Ramos (cell line): ENCODE data around the gene PSME1.
"Not testable (repeated sequence)": the region's sequence is repeated elsewhere in the genome, so short reads cannot be mapped to it uniquely, and the experiment has no call there.

Experiments
- in situ Hi-C: fragments of 300-500 bp; cut with MboI; formaldehyde crosslinking; loops from one replicate; pipeline ENCODE4 v1.14.3; 2022; ENCODE audit warnings: low sequenced_read_pairs; ENCODE audit not compliant: unreplicated experiment

The PSME1 gene

DNA sequence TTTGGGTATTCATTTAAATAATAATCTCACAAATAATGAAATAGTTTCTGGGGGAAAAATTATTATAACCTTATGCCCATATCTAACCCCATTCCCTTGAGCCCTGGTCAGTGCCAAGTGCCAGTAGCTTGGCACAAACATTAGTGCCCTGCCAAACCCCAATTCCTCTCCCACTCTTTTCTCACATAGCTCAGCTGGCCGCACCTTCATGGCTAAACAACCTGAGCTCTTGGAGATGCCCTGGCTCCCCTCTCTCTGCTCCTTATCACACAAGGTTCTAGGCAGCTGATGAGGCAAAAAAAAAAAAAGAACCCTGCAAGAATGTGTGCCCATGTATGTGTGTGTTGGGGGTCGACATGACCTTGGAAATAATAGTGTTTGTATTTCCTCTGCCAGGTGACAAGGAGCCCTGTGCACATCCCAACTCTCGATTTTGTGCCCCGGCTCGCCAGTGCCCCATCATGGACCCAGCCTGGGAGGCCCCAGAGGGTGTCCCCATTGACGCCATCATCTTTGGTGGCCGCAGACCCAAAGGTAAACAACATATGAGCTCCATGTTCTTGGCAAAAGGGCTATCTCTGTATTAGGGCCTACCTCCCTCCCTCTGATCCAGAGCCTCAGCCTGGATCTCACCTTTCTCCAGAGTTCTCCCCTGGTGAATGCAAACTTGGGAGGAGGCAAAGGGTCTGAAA lies 33.5 kb upstream of the PSME1 start:
- in situ Hi-C loops = no loop called here

DNA sequence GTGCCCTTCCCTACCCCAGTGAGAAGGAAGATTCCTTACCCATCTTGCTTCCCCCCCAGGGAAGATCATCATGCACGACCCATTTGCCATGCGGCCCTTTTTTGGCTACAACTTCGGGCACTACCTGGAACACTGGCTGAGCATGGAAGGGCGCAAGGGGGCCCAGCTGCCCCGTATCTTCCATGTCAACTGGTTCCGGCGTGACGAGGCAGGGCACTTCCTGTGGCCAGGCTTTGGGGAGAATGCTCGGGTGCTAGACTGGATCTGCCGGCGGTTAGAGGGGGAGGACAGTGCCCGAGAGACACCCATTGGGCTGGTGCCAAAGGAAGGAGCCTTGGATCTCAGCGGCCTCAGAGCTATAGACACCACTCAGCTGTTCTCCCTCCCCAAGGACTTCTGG lies 32.5 kb upstream of the PSME1 start:
- in situ Hi-C loops = no loop called here

DNA sequence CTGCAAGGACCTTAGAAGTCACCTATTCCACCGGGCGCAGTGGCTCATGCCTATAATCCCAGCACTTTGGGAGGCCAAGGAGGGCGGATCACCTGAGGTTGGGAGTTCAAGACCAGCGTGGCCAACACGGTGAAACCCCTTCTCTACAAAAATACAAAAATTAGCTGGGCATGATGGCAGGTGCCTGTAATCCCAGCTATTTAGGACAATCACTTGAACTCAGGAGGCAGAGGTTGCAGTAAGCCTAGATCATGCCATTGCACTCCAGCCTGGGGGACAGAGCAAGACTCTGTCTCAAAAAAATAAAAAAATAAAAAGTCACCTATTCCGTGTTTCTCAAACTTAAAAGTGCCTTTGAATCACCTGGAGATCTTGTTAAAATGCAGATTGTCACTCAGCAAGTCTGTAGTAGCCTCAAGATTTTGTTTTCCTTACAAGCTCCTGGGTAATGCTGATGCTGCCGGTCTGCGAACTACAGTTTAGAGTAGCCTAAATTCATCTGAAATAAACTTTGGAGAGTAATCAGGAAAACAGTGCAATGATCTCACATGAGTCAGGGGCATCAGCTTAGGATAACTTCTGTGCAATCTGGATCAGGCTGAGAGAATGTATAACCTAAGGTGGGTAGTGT lies 30.3 kb upstream of the PSME1 start:
- in situ Hi-C loops = not testable (repeated sequence)

DNA sequence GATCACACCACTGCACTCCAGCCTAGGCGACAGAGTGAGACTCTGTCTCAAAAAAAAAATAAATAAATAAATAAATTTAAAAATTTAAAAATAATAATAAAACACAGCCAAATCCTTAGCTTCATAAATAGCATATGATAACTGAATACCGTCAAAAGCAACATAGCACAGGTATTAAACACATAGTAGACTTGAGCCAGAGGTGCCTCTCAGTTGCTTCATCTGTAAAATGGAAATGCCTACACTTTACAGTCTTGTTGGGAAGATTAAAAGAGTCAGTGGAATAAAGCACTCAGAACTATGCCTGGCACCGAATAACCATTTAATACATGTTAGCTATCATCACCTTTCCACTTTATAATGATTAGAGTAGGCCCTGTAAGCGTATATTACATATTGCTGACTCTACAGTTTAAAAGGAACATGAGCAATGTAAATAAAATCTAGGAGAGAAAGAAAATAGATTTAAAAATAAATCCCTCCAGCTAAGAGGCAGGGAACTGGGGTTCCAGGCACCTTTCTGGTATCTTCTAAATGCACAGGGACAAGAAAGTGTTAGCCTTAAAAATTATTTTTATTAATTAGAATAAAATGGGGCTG lies 29.2 kb upstream of the PSME1 start:
- in situ Hi-C loops = no loop called here

DNA sequence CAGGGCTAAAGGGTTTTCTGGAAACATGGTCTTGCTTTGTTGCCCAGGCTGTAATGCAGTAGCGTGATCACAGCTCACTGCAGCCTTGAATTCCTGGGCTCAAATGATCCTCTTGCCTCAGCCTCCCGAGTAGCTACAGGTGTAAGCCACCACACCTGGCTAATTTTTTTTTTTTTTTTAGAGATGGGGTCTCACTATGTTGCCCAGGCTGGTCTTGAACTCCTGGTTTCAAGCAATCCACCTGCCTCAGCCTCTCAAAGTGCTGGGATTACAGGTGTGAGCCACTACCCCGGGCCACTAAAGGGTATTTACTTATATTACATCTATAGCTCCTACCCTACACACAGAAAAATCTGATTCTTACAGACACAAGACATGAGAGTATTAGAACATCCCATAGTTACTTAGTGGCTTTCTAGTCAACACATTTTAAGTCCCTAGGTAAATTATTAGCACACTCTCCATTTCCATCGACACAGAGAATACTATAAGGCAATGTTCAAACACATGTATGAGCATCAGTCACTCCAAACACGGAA lies 27.6 kb upstream of the PSME1 start:
- in situ Hi-C loops = no loop called here

DNA sequence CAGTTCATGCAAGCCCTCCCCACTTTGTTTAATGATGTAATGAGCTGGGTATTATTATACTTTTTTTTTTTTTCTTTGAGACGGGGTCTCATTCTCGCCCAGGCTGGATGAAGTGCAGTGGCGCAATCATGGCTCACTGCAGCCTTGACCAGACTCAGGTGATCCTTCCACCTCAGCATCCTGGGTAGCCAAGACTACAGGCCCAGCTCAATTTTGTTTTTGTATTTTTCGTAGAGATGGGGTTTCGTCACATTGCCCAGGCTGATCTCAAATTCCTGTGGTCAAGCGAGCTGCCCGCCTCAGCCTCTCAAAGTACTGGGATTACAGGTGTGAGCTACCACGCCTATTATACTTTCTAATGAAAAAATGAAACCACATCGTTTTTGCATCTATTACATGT lies 25.9 kb upstream of the PSME1 start:
- in situ Hi-C loops = no loop called here

DNA sequence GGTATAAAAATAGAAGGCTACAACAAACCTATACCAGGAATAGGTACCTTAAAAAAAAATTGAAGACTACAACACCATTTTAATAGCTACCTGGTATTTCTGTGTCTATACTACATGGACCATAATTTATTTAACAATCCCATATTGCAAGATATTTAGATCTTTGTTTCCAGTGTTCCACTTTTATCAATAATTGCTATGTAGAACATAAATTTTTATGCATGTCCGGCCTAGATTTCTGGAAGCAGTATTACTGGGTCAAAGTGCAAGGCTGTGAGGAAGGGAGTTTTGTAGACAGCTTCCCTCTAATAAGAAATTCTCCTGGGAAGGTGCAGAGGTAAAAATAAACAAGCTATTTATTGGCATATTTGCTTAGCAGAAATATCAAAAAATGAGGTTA lies 25.5 kb upstream of the PSME1 start:
- in situ Hi-C loops = no loop called here

DNA sequence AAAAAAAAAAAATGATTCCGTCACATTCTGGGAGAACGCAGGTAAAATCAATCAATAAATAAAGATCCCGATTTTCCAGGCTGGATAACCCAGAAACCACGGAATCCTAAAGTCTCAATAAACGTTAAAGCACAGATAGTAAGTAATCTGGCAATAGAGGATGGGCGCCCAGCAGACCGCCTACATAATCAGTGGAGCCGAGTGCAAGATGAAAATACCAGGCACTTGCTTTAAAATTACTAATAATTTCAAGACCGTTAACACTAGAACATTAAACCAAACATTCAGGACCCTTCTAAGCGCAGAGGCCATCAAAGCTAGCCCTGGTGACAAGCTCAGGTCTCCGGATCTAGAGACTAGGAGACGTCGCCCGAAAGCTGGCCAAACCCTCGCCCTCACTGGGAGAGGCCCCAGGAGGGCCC lies 22.6 kb upstream of the PSME1 start:
- in situ Hi-C loops = no loop called here

DNA sequence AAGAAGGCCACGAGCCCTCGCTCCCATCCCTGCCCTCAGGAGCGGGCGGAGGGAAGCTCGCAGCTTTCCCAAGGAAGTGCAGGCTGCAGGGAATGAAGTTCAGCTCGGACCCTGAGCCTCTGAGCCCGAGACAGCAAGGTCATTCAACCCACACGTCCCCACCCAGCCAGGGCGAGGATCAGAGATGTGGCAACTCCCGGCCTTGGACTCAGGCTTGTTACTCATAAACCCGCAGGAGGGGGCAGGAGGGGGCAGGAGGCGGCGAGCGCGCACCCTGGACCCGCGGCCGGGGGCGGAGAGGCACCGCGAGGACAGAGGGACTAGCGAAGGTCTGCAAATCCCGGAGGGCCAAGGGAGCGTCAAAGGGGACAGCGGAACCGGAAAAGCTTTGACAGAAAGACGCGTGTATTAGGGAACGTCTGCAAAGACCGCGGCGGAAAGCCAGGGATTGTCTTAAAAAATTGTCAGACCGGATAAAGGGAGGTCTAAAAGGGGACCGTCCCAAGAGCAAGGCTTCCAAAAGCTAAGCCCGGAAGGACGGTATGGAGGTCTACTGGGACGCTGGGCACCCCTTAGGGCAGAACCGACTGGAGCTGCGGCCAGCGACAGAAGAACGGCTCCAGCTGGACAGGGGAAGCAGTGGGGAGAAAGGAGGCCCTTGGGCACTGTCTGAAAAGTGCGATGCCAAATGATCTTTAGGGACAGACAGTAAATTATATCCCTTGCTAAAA lies 22.0 kb upstream of the PSME1 start:
- in situ Hi-C loops = no loop called here

DNA sequence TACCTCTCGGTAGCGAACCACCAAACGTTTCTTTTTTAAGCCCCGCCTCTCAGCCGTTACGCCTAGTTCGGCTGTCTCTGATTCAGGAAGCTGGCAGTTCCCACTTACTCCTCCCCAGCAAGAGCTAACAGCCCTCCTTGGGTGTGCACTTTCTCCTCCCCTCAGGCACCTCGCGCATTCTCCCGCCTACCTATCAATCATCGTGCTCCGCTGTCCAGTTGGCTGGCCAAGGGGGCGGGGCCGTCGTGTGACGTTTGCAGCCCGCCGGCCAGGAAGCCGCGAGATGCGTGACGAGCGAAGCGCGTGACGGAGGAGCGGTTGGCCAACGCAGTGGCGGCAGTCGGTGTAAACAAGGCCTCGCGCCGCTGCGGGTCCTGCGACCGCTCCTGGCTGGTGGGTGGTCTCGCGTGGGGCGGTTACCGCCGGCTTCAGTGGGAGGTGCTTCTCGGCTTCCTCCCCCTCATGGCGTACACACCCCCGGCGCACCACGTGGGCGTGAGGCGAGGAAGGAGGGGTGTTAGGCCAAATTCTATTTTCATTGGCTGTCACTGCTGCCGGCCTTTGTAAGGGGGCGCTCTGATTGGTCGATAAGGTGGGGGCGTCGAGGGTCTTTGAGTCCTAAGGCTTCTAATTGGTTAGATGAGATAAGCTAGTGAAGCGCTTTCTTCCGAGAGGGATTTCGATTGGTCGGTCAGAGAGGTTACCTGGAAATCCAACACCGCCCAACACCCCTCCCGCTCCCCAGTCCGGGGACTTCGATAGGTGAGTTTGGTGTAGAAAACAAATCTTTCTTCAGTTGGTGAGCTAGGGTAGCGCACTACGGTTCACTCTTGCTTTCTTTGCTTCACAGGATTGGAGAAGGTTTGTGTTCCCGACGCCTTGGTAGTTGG lies 21.2 kb upstream of the PSME1 start, which contains the start of the genes DCAF11 and NRL:
Gene DCAF11, plus strand, starts transcription at position 246 of the 890 bp plus-strand sequence. CDS start 818 bp downstream, outside the sequence.
Gene NRL, minus strand, starts transcription at position 418 of the 890 bp plus-strand sequence. CDS start 32,101 bp downstream, outside the sequence.
- in situ Hi-C loops = no loop called here

DNA sequence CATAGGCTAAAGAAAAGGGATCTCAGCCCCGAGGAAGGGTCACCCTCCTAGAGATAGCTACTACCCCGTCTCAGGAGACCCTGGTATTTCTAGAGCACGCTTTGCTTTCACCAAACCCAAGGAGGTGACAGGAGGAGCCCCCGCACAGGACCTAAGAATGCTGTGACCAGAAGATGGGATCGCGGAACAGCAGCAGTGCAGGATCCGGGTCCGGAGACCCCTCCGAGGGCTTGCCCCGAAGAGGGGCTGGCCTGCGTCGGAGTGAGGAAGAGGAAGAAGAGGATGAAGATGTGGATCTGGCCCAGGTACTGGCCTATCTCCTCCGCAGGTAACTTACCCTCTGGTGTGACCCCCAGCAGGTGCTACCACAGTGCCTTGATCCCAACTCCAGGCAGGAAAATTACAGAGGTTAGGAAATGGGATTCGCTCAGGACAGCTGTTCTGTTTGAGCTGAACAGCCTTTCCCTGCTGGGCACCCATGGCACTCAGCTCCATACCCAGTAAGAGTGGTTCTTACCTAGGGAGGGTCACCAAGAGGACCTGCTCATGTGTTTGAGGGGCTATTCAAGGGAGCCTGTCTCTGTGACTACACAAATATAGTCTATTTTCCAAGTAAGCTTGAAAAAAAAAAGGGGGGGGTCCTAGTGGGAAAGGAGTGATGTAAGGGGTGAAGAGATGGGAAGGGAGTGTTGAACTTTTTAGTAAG lies 20.4 kb upstream of the PSME1 start:
- in situ Hi-C loops = no loop called here

DNA sequence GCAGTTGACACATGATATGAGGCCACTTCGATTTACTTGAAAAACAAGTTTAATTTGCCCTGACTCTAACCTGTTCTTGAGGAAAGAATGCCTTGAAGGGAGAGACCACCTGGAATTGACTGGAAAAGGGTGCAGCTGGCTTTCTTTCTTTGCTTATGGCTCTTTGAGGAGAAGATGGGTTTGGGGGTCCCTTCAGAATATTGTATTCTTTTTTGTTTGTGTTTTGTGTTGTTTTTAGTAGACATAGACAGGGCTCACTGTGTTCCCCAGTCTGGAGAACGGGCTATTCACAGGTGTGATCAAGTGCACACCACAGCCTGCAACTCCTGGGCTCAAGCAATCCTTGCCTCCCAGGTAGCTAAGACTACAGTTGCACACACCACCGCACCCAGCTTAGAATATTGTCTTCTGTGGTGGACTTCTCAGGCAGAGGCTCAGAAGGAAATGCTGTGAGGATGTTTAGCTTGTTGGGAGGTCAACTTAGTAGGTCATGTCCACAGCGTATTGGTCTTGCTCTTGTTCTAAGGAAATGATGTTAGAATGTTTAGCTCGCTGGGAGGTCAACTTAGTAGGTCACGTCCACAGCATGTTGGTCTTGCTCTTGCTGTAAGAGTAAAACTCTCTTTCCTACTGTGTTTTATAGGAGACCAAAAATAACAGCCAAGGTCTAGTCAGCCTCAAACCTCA lies 19.7 kb upstream of the PSME1 start:
- in situ Hi-C loops = no loop called here

DNA sequence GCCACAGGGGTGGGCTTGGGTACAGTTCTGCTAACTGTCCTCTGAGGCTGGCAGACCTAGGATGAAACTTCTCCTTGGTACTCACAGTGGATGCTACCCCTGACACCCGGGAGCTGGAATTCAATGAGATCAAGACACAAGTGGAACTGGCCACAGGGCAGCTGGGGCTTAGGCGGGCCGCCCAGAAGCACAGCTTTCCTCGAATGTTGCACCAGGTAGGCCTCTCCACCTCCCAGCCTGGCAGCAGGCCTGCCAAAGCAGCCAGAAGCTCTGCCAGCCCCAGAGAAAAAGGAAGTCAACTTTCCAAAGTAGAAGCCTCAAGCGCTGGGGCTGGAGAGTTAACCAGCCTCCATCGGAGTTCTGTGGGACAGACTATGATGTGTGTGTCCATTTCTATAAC lies 18.8 kb upstream of the PSME1 start:
- in situ Hi-C loops = no loop called here

DNA sequence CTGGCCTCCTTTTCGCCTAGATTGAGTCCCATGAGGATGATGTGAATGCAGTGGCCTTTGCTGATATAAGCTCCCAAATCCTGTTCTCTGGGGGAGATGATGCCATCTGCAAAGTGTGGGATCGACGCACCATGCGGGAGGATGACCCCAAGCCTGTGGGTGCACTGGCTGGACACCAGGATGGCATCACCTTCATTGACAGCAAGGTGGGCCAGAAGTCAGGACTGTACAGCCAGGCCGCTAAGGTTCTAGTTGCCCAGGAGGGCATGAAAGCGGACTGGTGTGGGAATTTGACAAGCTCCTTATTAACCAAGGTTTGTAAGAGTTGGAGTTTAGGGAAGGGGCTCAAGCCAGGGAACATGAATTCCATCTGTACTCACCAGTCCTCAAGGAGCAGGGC lies 16.3 kb upstream of the PSME1 start:
- in situ Hi-C loops = no loop called here

DNA sequence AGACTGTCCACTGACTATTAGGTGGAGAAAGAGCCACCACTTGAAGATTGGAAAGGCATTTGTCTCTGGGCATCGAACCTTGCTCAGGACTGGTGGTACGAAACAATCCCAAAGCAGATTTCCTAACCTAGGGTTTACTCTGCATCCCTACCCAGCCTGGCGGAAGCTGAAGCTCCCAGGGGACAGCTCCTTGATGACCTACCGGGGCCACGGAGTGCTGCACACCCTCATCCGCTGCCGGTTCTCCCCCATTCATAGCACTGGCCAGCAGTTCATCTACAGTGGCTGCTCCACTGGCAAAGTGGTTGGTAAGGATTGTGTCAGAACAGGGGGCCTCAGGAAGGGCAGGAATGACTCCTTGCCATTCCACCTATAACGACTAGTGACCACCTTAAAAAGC lies 14.8 kb upstream of the PSME1 start:
- in situ Hi-C loops = no loop called here

DNA sequence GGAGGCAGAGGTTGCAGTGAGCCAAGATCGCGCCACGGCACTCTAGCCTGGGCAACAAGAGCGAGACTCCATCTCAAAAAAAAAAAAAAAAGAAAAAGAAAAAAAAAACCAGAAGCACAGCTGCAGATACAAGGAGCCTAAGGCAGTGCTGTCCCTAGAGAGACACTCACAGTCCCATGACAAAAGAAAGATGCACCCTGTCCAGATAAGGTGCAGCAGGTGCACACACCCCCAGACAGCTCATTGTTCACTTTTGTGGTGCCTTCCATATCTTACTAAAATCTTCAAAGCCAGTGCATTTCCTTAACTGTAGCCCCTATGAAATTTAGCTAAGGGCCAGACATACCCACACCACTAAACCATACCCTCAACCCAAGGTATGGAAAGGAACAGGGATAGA lies 13.6 kb upstream of the PSME1 start:
- in situ Hi-C loops = no loop called here

DNA sequence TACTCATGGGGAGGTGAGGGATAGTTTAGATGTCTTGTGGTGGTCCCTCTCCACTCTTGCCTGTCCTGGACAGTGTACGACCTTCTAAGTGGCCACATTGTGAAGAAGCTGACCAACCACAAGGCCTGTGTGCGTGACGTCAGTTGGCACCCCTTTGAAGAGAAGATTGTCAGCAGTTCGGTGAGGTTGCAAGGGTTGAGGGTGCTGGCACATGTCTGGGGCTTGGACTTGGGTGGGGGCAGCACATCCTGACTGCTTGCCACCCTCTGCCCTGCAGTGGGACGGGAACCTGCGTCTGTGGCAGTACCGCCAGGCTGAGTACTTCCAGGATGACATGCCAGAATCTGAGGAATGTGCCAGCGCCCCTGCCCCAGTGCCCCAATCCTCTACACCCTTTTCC lies 13.1 kb upstream of the PSME1 start:
- in situ Hi-C loops = no loop called here
